Measurements from ENCODE around the gene SYAP1.
"Not testable (repeated sequence)": the region's sequence is repeated elsewhere in the genome, so short reads cannot be mapped to it uniquely, and the experiment has no call there.

Gene SYAP1

GRCh38 chrX:16719334-16720084 is at the start of gene SYAP1:
Gene SYAP1, plus strand, starts transcription at chrX:16719612. Its CDS starts 113 bp downstream, at chrX:16719725.
- DNase-seq = peak; percentile 91

- peak; percentile 26 for DNase-seq
These were observed 48.4 kb upstream of the SYAP1 start for GRCh38 chrX:16671005-16671404.

GRCh38 chrX:16678689-16679088 is 40.7 kb upstream of the SYAP1 start:
- DNase-seq = no peak

- DNase-seq = no peak
These were observed 36.3 kb upstream of the SYAP1 start for GRCh38 chrX:16683007-16683664.

- DNase-seq = no peak
These were observed 31.9 kb upstream of the SYAP1 start for GRCh38 chrX:16687514-16687913.

- peak; percentile 25 for DNase-seq
These were observed 24.2 kb upstream of the SYAP1 start for GRCh38 chrX:16695079-16695676.

GRCh38 chrX:16696956-16697355 is 22.5 kb upstream of the SYAP1 start:
- DNase-seq = no peak

GRCh38 chrX:16699389-16699788 is 20.0 kb upstream of the SYAP1 start:
- DNase-seq = no peak

- no peak for DNase-seq
These were observed 18.7 kb upstream of the SYAP1 start for GRCh38 chrX:16700734-16701133.

GRCh38 chrX:16702700-16703599 is 16.5 kb upstream of the SYAP1 start:
- no peak for DNase-seq

- DNase-seq = no peak
These were observed 14.0 kb upstream of the SYAP1 start for GRCh38 chrX:16705370-16705769.

- DNase-seq = no peak
These were observed 11.4 kb upstream of the SYAP1 start for GRCh38 chrX:16708016-16708415.

- DNase-seq = no peak
These were observed 8.1 kb upstream of the SYAP1 start for GRCh38 chrX:16711219-16711811.

GRCh38 chrX:16711893-16712547 is 7.4 kb upstream of the SYAP1 start:
- DNase-seq = no peak

GRCh38 chrX:16712548-16713155 is 6.8 kb upstream of the SYAP1 start, which contains the start of gene CTPS2:
Gene CTPS2, minus strand, starts transcription at chrX:16712669. Its CDS starts 9,767 bp downstream, at chrX:16702902.
- peak; percentile 27 for DNase-seq

- no peak for DNase-seq
These were observed 4.9 kb upstream of the SYAP1 start for GRCh38 chrX:16714504-16714903.

GRCh38 chrX:16715638-16716037 is 3.8 kb upstream of the SYAP1 start:
- not testable (repeated sequence) for DNase-seq

GRCh38 chrX:16716451-16716850 is 3.0 kb upstream of the SYAP1 start:
- DNase-seq = not testable (repeated sequence)

- no peak for DNase-seq
These were observed 533 bp upstream of the SYAP1 start for GRCh38 chrX:16718824-16719333.

- no peak for DNase-seq
These were observed 3.1 kb downstream of the SYAP1 start for GRCh38 chrX:16722481-16722880.

GRCh38 chrX:16725072-16725471 is 5.7 kb downstream of the SYAP1 start:
- no peak for DNase-seq
